ENCODE data around the gene KIF1A. TPM values are rescaled to one million over a fixed set of nuclear protein-coding genes. Genes with fewer than 3 reads are reported as not detected.

Gene KIF1A
- total RNA-seq, 1 donor from 2014 or later: 2.0 TPM

- Histone ChIP-seq H3K27me3 (ENCODE audit: low read depth) (peaks cover 9% of the 10 kb centered on the region), H3K4me1 (no peaks in the 10 kb centered on the region), H3K4me3 (no peak overlapping the region), H3K9me3 (replicated peaks) (no peaks in the 10 kb centered on the region), H3K27ac (replicated peaks) (no peak overlapping the region), H3K36me3 (no peaks in the 10 kb centered on the region)
- no peak for TF ChIP-seq CTCF (IDR thresholded peaks at IDR 0.05; ENCODE audit: borderline replicate concordance)
- intact Hi-C loops (cut with micrococcal nuclease): no loop called here
- no peak for DNase-seq
Measured at GRCh38 chr2:240775905-240776304, 44.1 kb downstream of the KIF1A start.

GRCh38 chr2:240774856-240775255 is 45.2 kb downstream of the KIF1A start:
- Histone ChIP-seq H3K36me3 (no peaks in the 10 kb centered on the region), H3K27me3 (ENCODE audit: low read depth) (peaks cover 4% of the 10 kb centered on the region), H3K4me3 (no peak overlapping the region), H3K27ac (replicated peaks) (no peak overlapping the region), H3K4me1 (no peaks in the 10 kb centered on the region), H3K9me3 (replicated peaks) (no peaks in the 10 kb centered on the region)
- TF ChIP-seq CTCF (IDR thresholded peaks at IDR 0.05; ENCODE audit: borderline replicate concordance): no peak
- no peak for DNase-seq
- intact Hi-C loops (cut with micrococcal nuclease): no loop called here

GRCh38 chr2:240769096-240769495 is 50.9 kb downstream of the KIF1A start:
- no peaks in the 10 kb centered on the region for H3K4me1 ChIP-seq
- no peak for TF ChIP-seq CTCF (IDR thresholded peaks at IDR 0.05; ENCODE audit: borderline replicate concordance)
- intact Hi-C loops (cut with micrococcal nuclease): no loop called here

GRCh38 chr2:240768216-240768615 is 51.8 kb downstream of the KIF1A start:
- no peak for DNase-seq
- no peak overlapping the region for H3K4me3 ChIP-seq
- H3K9me3 ChIP-seq (replicated peaks): no peaks in the 10 kb centered on the region
- H3K4me1 ChIP-seq: no peaks in the 10 kb centered on the region
- no peak overlapping the region for H3K27ac ChIP-seq (replicated peaks)
- H3K36me3 ChIP-seq: no peaks in the 10 kb centered on the region
- no peak for TF ChIP-seq CTCF (IDR thresholded peaks at IDR 0.05; ENCODE audit: borderline replicate concordance)
- H3K27me3 ChIP-seq (ENCODE audit: low read depth): peaks cover 20% of the 10 kb centered on the region
- intact Hi-C loops (cut with micrococcal nuclease): no loop called here

More at GRCh38 chr2:240769096-240769495, 50.9 kb downstream of the KIF1A start:
- Histone ChIP-seq H3K9me3 (replicated peaks) (no peaks in the 10 kb centered on the region), H3K36me3 (no peaks in the 10 kb centered on the region), H3K27me3 (ENCODE audit: low read depth) (peaks cover 12% of the 10 kb centered on the region), H3K27ac (replicated peaks) (no peak overlapping the region), H3K4me3 (no peak overlapping the region)
- DNase-seq: no peak

GRCh38 chr2:240767341-240767740 is 52.7 kb downstream of the KIF1A start:
- Histone ChIP-seq H3K4me3 (no peak overlapping the region), H3K27ac (replicated peaks) (no peak overlapping the region), H3K36me3 (no peaks in the 10 kb centered on the region), H3K4me1 (no peaks in the 10 kb centered on the region), H3K27me3 (ENCODE audit: low read depth) (peaks cover 20% of the 10 kb centered on the region), H3K9me3 (replicated peaks) (no peaks in the 10 kb centered on the region)
- no peak for DNase-seq
- intact Hi-C loops (cut with micrococcal nuclease): no loop called here
- TF ChIP-seq CTCF (IDR thresholded peaks at IDR 0.05; ENCODE audit: borderline replicate concordance): no peak

- no peak for TF ChIP-seq CTCF (IDR thresholded peaks at IDR 0.05; ENCODE audit: borderline replicate concordance)
- intact Hi-C loops (cut with micrococcal nuclease): no loop called here
- H3K27me3 ChIP-seq (ENCODE audit: low read depth): peaks cover 20% of the 10 kb centered on the region
- no peak overlapping the region for H3K4me3 ChIP-seq
- H3K36me3 ChIP-seq: no peaks in the 10 kb centered on the region
- no peak for DNase-seq
- no peaks in the 10 kb centered on the region for H3K9me3 ChIP-seq (replicated peaks)
- H3K4me1 ChIP-seq: no peaks in the 10 kb centered on the region
- no peak overlapping the region for H3K27ac ChIP-seq (replicated peaks)
Measured at GRCh38 chr2:240766072-240766471, 53.9 kb downstream of the KIF1A start.

Measured in left ventricle myocardium inferior (tissue), 1 donor.